Measurements from ENCODE around the gene ADCY2. TPM values are rescaled to one million over a fixed set of nuclear protein-coding genes. Genes with fewer than 3 reads are reported as not detected.

The ADCY2 gene
- polyA plus RNA-seq, 1 of the 3 experiments (the other 2 are of a cell fraction) = not detected

DNA sequence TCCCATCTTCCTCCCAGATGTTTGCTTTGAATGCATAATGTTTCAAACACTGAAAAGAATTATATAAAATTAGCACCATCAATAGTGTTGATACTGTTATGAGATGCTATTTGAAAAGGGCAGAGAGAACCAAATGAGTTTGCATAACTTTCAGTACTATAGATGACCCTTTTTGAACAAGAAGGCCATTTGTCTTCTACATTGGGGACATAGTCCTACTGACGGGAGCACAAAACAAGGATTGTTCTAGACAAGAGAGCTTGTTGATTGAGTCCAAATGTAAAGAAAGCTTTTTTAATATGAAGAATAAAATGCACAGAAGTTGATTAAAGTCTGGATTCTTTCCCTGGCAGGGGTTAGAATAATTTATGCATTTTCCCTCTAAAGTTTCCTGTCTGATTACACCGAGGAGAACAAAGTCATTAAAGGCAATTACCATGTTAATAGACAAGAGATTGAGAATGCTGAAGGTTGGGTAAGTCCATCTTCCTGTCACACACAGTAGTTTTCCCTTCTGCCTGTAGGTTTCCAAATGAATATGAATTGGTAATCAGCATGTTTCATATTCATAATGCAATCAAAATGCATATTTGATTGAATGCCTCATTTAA is 32.8 kb upstream of the ADCY2 start:
- Histone ChIP-seq H3K79me2 (ENCODE audit: insufficient read depth) (no peaks in the 10 kb centered on the region), H3K27ac (ENCODE audit: low read depth in 2 of 2, low read length in 1 of 2) (no peak overlapping the region), H3K4me2 (no peak overlapping the region), H3K4me1 (ENCODE audit: control insufficient read depth in 1 of 2, insufficient read depth in 2 of 2, low read depth in 1 of 2, low read length in 1 of 2) (no peaks in the 10 kb centered on the region), H3K9me3 (no peaks in the 10 kb centered on the region), H3F3A (replicated peaks; ENCODE audit: insufficient read depth) (no peaks in the 10 kb centered on the region), H3K9ac (no peak overlapping the region), H3K36me3 (replicated peaks in 1 of 2; ENCODE audit: control insufficient read depth in 1 of 2, insufficient read depth in 2 of 2, low read length in 1 of 2) (no peaks in the 10 kb centered on the region), H2AFZ (ENCODE audit: low read depth) (no peak overlapping the region), H3K27me3 (ENCODE audit: insufficient read depth) (no peaks in the 10 kb centered on the region), H3K9me2 (no peaks in the 10 kb centered on the region; the same call in 1 of the 2 replicates), H3K4me3 (ENCODE audit: low read depth in 2 of 2, low read length in 1 of 2) (no peak overlapping the region), H4K20me1 (ENCODE audit: insufficient read depth) (no peaks in the 10 kb centered on the region)
- 0% methylated on average over 2 of the region's 2 CpGs for WGBS (ENCODE audit: low lambda C conversion rate)
- no peak for DNase-seq
- CTCF ChIA-PET = no interaction called here
- TF ChIP-seq TAF1 (IDR thresholded peaks at IDR 0.05; ENCODE audit: borderline replicate concordance, low read depth, low read length) (no peak), EP300 (IDR thresholded peaks at IDR 0.05; ENCODE audit: borderline replicate concordance in 1 of 2, low read depth in 1 of 2, low read length in 1 of 2) (no peak), CHD2 (IDR thresholded peaks at IDR 0.05; ENCODE audit: low read length, partially characterized antibody) (no peak), RCOR1 (IDR thresholded peaks at IDR 0.05; ENCODE audit: low read length) (no peak), TEAD4 (IDR thresholded peaks at IDR 0.05; ENCODE audit: borderline replicate concordance, insufficient read depth) (no peak), MEF2A (IDR thresholded peaks at IDR 0.05; ENCODE audit: borderline replicate concordance, low read depth) (no peak), NFIC (IDR thresholded peaks at IDR 0.05; ENCODE audit: borderline replicate concordance) (no peak), RXRA (IDR thresholded peaks at IDR 0.05; ENCODE audit: borderline replicate concordance, low read depth) (no peak), GATA2 (CRISPR knock-in tag; IDR thresholded peaks at IDR 0.05) (no peak), RFX5 (IDR thresholded peaks at IDR 0.05; ENCODE audit: low read length) (no peak), SIN3A (IDR thresholded peaks at IDR 0.05; ENCODE audit: borderline replicate concordance, low read depth, low read length) (no peak), REST (IDR thresholded peaks at IDR 0.05; ENCODE audit: low read depth, low read length) (no peak), CTCF (IDR thresholded peaks at IDR 0.05) (no peak), FOXM1 (IDR thresholded peaks at IDR 0.05; ENCODE audit: low read depth) (no peak), RAD21 (IDR thresholded peaks at IDR 0.05; ENCODE audit: low read length) (no peak), POLR2AphosphoS5 (IDR thresholded peaks at IDR 0.05; ENCODE audit: low read depth, low read length) (no peak), IRF3 (IDR thresholded peaks at IDR 0.05; ENCODE audit: low read depth, low read length) (no peak)
- POLR2A ChIA-PET = no interaction called here

Data from SK-N-SH (cell line).